A673 (cell line): ENCODE measurements around the gene OCLN. TPM values are rescaled to one million over a fixed set of nuclear protein-coding genes. Genes with fewer than 3 reads are reported as not detected.
"Not testable (repeated sequence)": the region's sequence is repeated elsewhere in the genome, so short reads cannot be mapped to it uniquely, and the experiment has no call there.

Experiments used
- BruUV-seq: library from RNA; stranded (reverse); fragments of 400-500 nt; replicated peaks from 2 replicates; lab custom pipeline; 2021; lab: Mats Ljungman, UMichigan
- CTCF ChIA-PET: fragments of 300-600 bp; sonication (Branson Sonifier 250); formaldehyde crosslinking; loops from one replicate; lab custom pipeline; 2022; ENCODE audit warnings: antibody characterized with exemption; lab: Charles Lee
- POLR2A ChIA-PET: fragments of 300-600 bp; sonication (Branson Sonifier 250); formaldehyde crosslinking; loops from one replicate; lab custom pipeline; 2022; ENCODE audit warnings: antibody characterized with exemption; ENCODE audit not compliant: low non-redundant PET; lab: Charles Lee
- DNase-seq: peaks from one replicate; pipeline ENCODE4 v3.0.0-alpha.2; 2015; ENCODE audit warnings: low spot score
- H3K27ac ChIP-seq: fragments of 200-600 bp; sonication (generic); 2 replicates; pipeline ENCODE4 v1.5.1; 2016; ENCODE audit warnings: mixed run types, low read depth, mild to moderate bottlenecking, mixed read lengths, antibody characterized with exemption, low read length; ENCODE audit not compliant: poor library complexity, severe bottlenecking
- H3K27me3 ChIP-seq: fragments of 200-600 bp; sonication (generic); replicated peaks from 2 replicates; pipeline ENCODE4 v1.6.1; 2017; ENCODE audit warnings: mixed run types, low read depth, mild to moderate bottlenecking, mixed read lengths, antibody characterized with exemption, low read length; ENCODE audit not compliant: insufficient read depth, poor library complexity
- H3K36me3 ChIP-seq: fragments of 200-600 bp; sonication (generic); 2 replicates; pipeline ENCODE4 v1.6.1; 2016; ENCODE audit warnings: mixed run types, mild to moderate bottlenecking, mixed read lengths, antibody characterized with exemption, low read length; ENCODE audit not compliant: insufficient read depth, poor library complexity, severe bottlenecking
- H3K4me1 ChIP-seq: fragments of 200-600 bp; sonication (generic); 2 replicates; pipeline ENCODE4 v1.6.1; 2017; ENCODE audit warnings: mixed run types, mild to moderate bottlenecking, mixed read lengths, antibody characterized with exemption, low read length; ENCODE audit not compliant: insufficient read depth, poor library complexity, severe bottlenecking
- H3K4me3 ChIP-seq: fragments of 200-600 bp; sonication (generic); 2 replicates; pipeline ENCODE4 v1.5.1; 2016; ENCODE audit warnings: low read depth, mixed run types, mild to moderate bottlenecking, mixed read lengths, low read length; ENCODE audit not compliant: poor library complexity, severe bottlenecking
- H3K9me3 ChIP-seq: fragments of 200-600 bp; sonication (generic); 2 replicates; pipeline ENCODE4 v1.6.1; 2016; ENCODE audit warnings: mixed run types, low read depth, mild to moderate bottlenecking, mixed read lengths, antibody characterized with exemption, low read length; ENCODE audit not compliant: poor library complexity, severe bottlenecking
- intact Hi-C: fragments of 100-400 bp; cut with micrococcal nuclease; formaldehyde crosslinking; loops from one replicate; pipeline ENCODE4 v1.10.0; 2022; ENCODE audit not compliant: unreplicated experiment
- total RNA-seq: library from RNA; stranded (reverse); gene quantifications from 2 replicates; pipeline ENCODE4 v1.2.3, GENCODE V29; 2021

The OCLN gene
- total RNA-seq, 1 experiment from 2014 or later: 14.1 TPM

DNA sequence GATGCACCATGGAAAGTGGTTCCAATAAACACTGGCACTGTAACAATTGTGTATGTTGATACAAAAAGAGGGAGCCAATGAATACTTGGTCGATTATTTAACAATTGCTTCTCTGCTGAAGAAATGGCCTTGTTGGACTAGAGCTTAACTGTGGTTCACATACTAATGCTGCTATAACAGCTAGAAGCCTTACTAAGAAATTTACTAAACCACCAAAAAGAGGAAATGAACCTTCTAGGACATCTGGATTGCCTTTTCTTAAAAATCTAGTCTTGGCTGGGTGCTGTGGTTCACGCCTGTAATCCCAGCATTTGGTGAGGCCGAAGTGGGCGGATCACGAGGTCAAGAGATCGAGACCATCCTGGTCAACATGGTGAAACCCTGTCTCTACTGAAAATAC lies 109.4 kb downstream of the OCLN start:
- H3K9me3 ChIP-seq, H3K4me3 ChIP-seq, POLR2A ChIA-PET, H3K27me3 ChIP-seq, intact Hi-C loops, H3K4me1 ChIP-seq, CTCF ChIA-PET, H3K36me3 ChIP-seq, DNase-seq, BruUV-seq, H3K27ac ChIP-seq: not testable (repeated sequence)

GRCh38 chr5:69606839-69607238 lies 114.2 kb downstream of the OCLN start:
- BruUV-seq, DNase-seq, POLR2A ChIA-PET, CTCF ChIA-PET, H3K27ac ChIP-seq, intact Hi-C loops, H3K27me3 ChIP-seq, H3K36me3 ChIP-seq, H3K4me1 ChIP-seq, H3K9me3 ChIP-seq, H3K4me3 ChIP-seq: not testable (repeated sequence)

Other genes with a start within 250 kb of the OCLN start
- 7.4 and 9.4 TPM in 2 replicates for gene CCDC125, start 160.0 kb upstream of the OCLN start, total RNA-seq
- gene AK6, start 123.3 kb upstream of the OCLN start, total RNA-seq: 69.4 and 97.5 TPM in 2 replicates
- 77.2 and 91.4 TPM in 2 replicates for gene TAF9, start 123.3 kb upstream of the OCLN start, total RNA-seq
- 19.3 and 27.1 TPM in 2 replicates for gene RAD17, start 123.0 kb upstream of the OCLN start, total RNA-seq
- 0.32 and 0.39 TPM in 2 replicates for gene MARVELD2, start 77.7 kb upstream of the OCLN start, total RNA-seq
- 58.9 and 59.0 TPM in 2 replicates for gene GTF2H2C, start 67.4 kb downstream of the OCLN start, total RNA-seq